HG02678 (cell line): Measurements from ENCODE around the gene PALLD.

ENCODE experiments used
- ATAC-seq: cut with Tn5 transposase; IDR thresholded peaks from one replicate; pipeline ENCODE4 v1.9.1; 2021; ENCODE audit warnings: mild to moderate bottlenecking, moderate library complexity; ENCODE audit not compliant: unreplicated experiment

Gene PALLD

DNA sequence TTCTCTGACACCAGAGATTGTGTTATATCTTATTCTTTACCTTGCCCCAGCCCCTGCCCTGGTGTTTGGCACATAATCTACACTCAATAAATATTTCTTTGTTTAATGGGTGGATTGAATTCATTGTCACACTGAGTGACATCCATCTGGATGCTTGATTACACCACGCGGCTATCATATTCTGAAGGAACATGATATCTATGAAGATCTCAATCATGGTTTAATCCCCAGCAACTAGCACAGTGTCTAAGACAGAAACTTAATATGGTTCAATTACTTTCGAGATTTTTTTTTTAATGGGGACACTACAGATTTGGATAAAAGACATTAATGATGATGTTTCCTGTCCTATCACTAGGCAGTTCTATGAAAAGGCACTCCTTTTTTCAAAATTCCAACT lies 246.3 kb downstream of the PALLD start:
- no peak for ATAC-seq

DNA sequence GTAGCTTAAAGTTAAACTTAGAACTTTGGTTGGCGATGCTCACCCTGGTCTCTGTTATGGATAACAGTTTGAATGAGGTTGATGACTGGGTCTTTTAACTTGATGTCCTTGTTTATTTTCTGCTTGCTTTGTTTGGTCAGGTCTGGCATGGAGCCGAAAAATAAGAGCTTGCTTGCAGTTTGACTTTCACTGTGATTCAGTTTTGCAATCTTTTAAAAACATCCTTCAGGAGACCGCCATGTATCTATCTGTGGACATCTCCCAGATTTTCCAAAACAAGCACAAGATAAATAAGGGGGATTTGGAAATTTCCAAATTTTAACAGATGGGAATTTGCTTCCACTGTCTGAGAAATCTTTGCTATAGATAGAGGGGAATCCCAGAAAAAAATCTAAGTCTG lies 246.7 kb downstream of the PALLD start:
- no peak for ATAC-seq

DNA sequence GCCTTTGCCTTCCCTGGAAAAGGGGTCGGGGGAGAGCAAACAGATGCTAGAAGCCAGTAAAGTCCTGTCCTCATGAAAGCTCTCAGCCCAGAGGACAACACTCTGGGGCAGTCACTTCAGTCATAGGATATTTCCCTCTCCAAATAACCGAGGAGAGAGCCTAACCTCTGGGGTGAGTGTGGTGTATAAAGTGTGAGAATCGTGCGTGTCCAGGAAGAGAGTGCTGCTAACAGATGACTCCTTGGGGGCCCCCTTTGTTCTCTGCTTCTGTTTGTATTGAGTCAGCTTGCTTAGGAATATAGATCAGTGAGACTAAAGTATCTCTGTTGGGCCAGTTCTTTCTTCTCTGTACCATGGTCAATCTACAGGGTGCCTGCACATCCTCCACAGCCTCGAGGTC lies 247.2 kb downstream of the PALLD start:
- ATAC-seq = no peak

DNA sequence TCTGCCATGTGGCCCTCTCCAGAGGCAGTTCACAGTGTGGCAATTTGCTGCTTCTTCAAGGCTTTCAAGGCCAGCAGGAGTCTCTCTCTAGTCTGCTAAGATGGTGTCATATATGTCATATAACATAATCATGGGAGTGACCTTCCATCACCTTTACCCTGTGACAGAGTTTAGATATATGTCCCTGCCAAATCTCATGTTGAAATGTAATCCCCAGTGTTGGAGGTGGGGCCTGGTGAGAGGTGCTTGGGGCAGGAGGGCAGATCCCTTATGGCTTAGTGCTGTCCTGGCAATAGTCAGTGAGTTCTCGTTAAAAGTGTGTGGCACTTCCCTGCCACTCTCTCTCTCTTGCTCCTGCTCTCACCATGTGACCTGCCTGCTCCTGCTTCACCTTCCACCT lies 252.0 kb downstream of the PALLD start:
- ATAC-seq = no peak

DNA sequence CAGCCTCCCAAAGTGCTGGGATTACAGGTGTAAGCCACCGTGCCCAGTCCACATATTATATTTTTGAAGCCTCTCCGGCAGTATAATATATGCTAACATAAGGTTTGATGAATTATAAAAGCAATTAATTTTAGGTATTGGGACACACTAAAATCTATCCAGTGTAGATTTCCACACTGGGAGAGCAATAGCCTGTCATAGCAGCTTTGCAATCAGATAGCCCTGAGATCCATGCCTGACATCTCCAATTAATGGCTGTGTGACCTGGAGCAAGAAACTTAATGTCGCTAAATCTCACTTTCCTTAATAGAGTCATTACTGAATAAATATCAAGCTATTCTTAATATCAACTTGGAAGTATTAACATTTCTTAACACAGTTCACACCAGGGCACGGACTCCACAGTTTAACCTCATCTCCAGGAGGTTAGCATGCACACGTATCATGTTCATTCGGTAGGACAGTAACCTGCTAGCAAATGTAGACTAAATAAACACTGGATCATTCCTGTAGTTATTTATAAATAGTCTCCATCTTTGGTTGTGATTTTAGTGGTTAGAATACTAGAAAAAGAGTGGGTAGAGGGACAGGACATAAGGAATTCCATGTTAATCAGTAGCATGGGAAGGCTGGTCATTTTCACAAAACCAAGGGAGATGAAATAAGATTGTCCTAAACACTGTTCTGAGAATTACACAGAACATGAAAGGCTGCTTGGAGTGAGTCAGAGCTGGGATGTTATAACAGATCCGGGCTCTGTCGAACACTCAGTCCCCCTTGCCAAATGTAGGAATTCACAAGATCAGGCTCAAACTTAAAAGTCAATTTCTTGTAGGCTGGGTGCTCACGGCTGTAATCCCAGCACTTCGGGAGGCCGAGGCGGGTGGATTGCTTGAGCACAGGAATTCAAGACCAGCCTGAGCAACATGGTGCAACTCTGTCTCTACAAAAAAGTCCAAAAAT lies 254.7 kb downstream of the PALLD start:
- no peak for ATAC-seq

DNA sequence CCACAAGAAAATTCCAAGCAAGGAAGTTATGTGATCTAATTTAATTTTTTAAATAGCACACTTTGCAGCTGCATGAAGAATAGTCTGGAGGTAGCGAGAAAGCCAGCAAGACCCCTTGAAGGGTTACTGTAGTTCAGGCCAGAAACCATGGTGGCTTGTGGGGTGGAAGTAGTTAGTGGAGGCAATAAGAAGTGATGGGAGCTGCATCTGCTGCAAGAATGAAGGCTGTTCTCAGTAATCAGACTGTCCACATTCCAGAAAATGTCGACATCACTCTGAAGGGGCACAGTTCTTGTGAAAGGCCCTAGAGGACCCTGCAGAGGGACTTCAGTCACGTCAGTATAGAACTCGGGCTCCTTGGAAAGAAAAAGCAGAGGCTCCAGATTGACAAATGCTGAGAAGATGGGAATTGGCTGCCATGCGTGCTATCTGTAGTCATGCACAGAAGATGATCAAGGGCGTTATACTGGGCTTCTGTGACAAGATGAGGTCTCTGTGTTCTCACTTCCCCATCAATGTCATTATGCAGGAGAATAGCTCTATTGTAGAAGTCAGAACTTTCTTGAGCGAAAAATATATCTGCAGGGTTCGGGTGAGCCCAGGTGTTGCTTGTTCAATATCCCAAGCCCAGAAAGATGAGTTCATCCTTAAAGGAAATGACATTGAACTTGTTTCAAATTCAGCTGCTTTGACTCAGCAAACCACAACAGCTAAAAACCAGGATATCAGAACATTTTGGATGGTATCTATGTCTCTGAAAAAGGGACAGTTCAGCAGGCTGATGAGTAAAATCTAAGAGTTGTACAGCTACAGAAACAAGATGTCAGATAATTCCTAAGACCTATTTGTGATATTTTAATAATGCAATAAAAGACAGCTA lies 259.0 kb downstream of the PALLD start:
- ATAC-seq = no peak

DNA sequence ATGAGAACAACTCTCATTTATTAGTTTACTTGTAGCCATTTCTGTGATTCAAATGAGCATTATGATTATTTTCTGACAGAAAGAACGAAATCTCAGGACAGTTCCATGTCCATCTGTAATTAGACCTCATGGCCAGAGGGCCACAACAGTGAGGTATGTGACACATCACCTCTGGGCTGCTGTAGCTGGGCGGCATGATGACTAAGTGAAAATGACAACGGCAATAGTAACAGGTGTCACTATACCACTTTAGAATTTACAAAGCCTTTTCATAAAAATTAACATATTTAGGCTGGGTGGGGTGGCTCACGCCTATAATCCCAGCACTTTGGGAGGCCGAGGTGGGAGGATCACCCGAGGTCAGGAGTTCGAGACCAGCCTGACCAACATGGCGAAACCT lies 260.6 kb downstream of the PALLD start:
- no peak for ATAC-seq

DNA sequence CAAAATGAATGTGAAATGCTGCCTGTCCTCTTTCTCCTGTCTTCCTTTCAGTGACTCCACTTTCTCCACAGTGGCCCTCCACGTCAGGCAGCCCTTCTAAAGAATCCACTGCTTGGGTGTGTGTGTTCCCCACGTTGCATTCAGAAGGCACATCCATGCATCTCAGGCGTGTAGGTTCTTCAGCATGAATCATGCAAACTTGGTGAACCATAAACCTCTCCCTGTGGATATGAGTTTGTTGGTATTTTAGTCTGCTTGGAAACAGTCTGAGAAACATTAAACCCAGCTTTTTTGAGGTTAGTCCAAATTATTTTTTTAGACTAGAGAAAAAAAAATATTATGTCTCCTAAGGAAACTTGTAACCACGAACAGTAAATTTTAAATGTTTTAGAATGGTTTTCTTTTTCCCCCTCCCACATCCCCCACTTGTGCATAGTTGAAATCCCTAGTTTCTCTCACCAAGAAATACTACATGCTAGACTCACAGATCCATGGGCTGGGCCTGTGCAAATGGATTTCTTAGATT lies 261.6 kb downstream of the PALLD start:
- no peak for ATAC-seq

DNA sequence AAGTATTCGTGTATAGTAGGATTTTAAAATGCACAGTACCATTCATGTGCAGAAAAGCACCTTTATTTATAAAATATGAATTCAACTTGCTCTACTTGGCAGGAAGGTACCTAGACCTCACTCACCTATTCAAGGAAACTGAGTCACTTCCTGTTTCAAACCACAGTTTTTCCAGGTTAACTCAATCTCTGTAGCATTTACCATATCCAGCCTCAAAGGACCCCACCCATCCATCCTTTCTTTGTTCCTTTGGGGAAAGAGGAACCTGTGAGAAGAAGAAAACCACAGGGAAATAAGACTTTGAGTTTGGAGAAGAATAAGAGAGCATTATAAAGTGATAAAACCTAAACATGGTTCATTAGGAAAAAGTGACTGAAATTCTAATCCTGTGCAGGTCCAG lies 262.5 kb downstream of the PALLD start:
- no peak for ATAC-seq

DNA sequence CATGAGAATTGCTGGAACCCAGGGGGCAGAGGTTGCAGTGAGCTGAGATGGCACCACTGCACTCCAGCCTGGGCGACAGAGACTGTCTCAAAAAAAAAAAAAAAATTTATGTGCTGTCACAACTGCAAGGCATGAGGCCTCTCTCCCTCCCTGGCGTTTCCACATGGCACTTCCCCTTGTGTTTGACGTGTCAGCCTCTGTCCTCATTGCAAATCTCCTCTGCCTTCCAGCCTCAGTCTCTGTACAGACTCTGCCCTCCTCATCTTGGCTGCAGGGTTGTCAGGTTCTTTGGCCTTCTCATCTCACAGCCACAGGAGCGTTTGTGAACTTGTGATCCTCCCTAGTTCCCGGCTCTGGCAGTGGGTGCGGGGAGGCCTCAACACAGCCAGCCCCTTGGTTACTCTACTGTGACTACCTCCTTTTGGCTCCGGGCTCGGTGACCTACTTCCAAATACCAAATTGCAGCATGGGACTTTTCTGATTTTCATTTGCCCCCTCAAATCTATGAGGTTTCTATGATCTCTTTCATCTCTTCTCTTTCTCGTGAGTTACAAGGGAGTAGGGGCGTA lies 263.2 kb downstream of the PALLD start:
- no peak for ATAC-seq

DNA sequence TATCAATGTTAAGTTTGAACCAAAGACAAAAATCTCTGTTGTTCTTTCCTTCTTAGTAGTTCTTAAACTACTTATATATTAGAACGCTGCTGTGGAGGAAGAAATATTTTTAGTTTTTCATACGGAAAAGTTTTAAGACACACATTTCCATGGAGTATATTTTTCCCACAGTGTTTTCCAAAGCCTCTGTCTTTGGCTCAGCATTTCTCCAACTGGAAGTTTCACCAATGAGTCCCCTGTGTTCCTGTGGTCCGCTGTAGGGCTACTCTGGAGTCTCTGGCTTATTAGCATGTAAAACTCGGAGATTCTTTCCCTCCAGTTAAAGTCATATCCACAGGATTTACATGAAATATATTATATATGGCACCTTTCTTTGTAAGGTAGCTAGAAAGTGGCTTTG lies 264.2 kb downstream of the PALLD start:
- no peak for ATAC-seq

DNA sequence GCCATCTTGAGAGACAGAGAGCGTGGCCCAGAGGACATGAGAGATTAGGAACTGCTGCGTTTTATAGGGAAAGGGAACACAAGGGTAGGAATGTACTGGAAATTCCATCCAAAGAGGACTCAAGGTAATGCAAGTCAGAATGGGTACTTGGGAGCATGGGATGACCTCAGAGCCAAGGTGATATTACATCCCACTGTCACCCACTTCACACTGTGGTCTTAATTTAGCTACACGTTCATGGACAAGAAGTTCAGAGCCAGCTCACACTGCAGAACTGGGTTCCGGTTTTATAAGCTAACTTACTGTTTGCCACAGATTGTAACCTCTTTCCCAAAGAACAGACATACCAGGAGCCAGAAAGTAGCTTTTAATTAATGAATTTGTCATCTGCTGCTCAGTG lies 268.5 kb downstream of the PALLD start:
- no peak for ATAC-seq

DNA sequence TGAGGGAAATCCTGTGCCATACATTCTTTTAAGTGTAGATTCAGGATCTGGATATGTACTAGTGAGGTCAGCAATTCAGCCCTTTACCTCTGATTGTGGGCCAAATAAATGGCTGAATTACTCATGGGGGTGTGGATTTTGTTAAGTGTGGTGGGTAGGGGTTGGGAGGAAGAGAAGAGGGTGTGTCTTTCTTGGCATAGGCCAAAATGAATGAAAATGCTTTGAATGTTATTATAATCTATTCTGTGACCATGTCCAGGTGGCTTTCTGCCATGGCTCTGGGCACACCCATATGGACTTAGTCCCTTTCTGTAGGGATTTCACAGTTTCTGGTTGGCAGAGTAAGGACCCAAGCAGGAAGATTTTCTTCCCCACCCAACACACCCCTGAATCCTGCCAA lies 268.9 kb downstream of the PALLD start:
- ATAC-seq = no peak

DNA sequence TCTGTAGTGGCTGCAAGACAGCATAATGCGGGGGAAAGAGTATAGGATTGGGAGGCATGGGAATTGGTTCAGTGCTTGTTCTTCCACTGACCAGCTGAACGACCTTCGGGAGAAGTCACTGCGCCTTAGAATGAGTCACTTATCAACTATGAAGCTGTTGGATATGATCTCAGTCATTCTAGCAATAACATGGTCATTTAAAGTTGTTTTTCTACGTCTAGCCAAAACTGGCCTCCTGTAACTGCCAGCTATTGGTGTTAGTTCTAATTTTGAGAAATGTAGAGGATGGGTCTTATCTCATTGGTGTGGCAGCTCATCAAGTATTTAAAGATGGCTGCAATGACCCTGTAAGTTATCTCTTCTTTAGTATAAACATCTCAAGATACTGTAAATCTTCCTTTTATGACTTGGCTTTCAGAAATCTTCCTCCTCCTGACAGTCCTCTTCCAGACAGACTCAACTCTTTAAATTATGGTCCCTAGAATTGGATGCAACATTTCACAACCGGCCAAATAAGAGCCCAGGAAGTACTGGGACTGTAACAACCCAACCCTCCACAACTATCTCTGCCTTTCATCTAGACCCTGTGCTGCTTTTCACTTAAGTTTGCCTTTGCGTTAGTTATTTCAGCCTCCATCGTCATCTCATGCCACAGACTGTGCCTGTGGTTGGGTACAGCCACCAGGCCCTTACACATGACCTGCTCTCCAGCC lies 269.9 kb downstream of the PALLD start:
- ATAC-seq = no peak

DNA sequence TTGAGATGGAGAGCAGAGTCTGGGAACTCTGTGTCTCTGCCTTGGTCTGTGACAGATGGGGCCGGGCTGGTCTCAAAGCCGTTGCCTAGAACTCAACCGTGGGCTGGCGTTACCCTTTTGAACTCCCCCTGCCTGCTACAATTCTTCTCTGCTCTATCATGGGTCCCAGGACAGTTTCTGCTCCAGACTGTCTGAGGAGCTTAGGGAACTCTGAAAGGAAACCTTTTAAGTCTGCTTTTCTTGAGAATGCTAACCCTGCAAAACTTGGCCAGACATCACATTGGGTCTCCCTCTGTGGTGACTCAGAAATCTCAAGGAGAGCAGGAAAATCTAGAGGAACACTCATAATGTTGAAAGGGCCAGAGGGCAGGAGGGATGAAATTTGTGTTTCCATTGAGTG lies 272.6 kb downstream of the PALLD start:
- ATAC-seq = no peak

DNA sequence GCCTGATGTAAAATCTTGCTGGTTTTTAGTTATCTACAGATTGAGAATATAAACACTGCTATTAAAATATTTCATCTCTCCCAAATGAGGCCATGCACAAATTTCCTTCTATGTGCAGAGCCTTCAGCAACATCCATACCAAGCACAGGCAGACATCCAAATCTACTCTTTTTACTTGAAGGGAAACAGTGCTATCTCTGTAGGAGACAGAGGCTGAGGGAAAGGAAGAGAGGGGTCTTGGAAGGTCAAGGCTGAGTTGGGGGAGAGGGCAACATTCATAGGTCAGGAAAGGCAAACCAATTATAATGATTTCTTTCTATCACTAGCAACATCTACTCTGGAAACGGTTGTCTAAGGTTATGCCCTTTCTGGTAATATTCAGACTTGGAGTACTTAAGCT lies 273.0 kb downstream of the PALLD start:
- ATAC-seq = no peak

DNA sequence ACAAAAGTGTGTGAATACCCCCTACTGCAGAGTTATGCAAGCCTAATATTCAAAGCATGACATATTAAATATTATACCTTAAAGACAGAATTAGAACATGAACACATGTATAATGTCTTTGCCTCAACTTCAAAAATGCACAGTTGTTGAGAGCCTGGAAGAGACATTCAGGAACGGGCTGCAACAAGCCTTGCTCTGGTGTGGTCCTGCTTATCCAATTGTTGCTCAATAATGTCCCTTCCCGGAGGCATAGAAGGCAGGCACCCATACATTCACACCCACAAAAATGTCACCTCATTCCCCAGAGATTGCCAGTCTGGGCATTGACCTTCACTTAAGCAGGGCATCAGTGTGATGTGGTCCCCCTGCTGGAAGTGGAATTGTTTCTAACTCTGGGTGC lies 274.4 kb downstream of the PALLD start:
- no peak for ATAC-seq

DNA sequence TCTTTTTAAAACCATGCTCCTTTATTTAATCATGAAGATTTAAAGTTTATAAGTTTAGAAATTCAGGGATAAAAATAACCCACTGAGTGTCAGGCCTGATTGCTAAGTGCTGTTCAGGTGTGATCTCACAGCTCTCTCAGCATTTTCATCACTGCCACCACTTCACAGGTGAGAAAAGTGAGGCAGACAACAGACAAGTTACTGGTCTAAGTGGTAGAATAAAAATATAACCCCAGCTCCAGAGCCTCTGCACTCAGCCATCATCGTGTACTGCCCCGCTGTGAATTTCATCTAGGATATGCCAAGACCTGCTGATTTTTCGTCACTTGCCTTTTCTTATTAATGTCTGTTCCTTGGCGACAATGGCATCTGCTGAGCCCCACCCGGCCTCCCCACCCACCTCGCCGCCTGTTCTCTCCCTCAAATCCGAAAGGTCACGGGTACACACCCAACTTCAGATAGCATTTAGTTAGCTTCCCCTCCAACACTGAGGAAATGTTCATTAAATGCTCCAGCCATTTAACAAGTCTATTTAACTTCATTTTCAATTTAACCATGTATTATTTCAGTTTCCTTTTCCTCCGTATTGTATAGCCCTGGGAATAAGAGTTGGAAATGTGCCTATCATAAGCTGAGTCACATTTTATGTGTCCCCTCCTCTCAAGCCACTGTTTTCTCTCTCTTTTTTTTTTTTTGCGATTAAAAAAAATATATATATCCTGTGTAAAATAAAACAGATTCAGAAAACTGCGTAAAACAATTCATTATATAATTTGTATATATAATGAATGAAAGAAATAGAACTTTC lies 276.7 kb downstream of the PALLD start:
- ATAC-seq = no peak

DNA sequence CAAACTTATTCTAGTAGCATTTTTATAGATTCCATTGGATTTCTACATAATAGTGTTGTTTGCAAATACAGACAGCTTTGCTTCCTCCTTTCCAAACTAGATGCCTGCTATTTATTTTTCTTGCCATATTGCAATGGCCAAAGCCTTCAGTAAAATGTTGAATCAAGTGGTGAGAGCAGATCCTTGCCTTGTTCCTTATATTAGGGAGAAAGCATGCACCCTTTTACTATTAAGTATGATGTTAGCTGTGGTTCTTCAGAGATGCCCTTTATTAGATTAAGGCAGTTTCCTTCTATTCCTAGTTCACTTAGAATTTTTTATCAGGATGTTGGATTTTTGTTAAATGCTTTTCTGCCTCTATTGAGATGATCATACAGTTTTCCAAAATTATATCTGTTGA lies 279.5 kb downstream of the PALLD start:
- no peak for ATAC-seq
